Measurements from ENCODE around the gene PPFIA3. TPM values are rescaled to one million over a fixed set of nuclear protein-coding genes. Genes with fewer than 3 reads are reported as not detected.
A peak's percentile ranks its signal among the peaks of the same experiment; 100 is the strongest.

The PPFIA3 gene
- total and polyA plus RNA-seq, 2 experiments from 2014 or later = 25.4 to 29.7 TPM

DNA sequence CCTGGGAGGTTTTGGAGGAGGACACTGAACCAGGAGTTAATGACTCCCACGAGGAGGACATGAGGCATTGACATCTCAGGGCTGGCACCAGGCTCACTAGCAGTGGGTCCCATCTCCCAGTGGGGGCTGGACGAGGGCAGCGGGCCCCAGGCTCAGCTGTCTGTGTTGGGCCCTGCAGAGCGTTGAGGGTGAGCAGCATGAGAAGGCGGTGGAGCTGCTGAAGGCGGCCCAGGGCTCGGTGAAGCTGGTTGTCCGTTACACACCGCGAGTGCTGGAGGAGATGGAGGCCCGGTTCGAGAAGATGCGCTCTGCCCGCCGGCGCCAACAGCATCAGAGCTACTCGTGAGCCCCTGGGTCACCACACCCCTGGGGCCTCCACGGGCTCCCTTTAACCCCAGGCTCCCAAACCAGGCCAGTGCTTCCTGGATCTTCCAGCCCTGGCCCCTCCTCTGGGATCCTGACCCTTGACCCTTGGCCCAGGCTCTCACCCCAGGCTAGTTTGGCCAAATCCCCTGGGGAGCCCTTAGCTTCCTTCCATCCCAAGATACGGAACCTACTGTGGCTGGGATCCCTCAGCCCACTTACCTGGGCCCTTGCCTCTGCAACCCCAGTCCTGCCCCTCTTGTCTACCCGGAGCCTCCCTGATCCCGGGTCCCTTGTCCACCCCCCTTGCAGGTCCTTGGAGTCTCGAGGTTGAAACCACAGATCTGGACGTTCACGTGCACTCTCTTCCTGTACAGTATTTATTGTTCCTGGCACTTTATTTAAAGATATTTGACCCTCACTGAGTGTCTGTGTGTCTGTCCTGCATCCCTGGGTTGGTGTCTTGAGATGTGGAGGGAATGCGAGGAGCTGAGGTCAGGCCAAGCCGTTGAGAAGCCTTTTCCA, 1.4 kb upstream of the PPFIA3 start:
- Mint-ChIP-seq H3K4me1 (peaks cover 14% of the 10 kb centered on the region), H3K27ac (peak overlapping the region; percentile 38; the same call in 1 of the 2 replicates), H3K36me3 (ENCODE audit: low read depth) (no peaks in the 10 kb centered on the region; the same call in 2 of the 3 replicates), H3K4me3 (peak overlapping the region; percentile 73), H3K9me3 (no peaks in the 10 kb centered on the region), H3K27me3 (ENCODE audit: insufficient read depth, low read depth, poor library complexity) (peaks cover 48% of the 10 kb centered on the region)
- H3K4me3 ChIP-seq = peak overlapping the region; percentile 84
- peaks cover 37% of the 10 kb centered on the region for H3K27me3 ChIP-seq (ENCODE audit: insufficient read depth)
- H3K4me2 ChIP-seq = peak overlapping the region; percentile 87
- DNase-seq (ENCODE audit: low spot score) = no peak
- TF ChIP-seq NANOG (IDR thresholded peaks at IDR 0.05; ENCODE audit: borderline replicate concordance) (no peak), CREB1 (CRISPR knock-in tag; IDR thresholded peaks at IDR 0.05; ENCODE audit: low read depth) (no peak), EZH2 (IDR thresholded peaks at IDR 0.05; ENCODE audit: low read depth, unreplicated experiment) (no peak), ZNF331 (CRISPR knock-in tag; IDR thresholded peaks at IDR 0.05; ENCODE audit: low read depth) (no peak), EZH2phosphoT487 (IDR thresholded peaks at IDR 0.05; ENCODE audit: unreplicated experiment) (no peak), JUNB (IDR thresholded peaks at IDR 0.05; ENCODE audit: unreplicated experiment) (no peak), POLR2AphosphoS5 (IDR thresholded peaks at IDR 0.05; ENCODE audit: low read depth) (no peak), STAT1 (IDR thresholded peaks at IDR 0.05; ENCODE audit: unreplicated experiment) (no peak), ZNF114 (CRISPR knock-in tag; IDR thresholded peaks at IDR 0.05) (no peak)
- TF ChIP-seq, protein P1, sequence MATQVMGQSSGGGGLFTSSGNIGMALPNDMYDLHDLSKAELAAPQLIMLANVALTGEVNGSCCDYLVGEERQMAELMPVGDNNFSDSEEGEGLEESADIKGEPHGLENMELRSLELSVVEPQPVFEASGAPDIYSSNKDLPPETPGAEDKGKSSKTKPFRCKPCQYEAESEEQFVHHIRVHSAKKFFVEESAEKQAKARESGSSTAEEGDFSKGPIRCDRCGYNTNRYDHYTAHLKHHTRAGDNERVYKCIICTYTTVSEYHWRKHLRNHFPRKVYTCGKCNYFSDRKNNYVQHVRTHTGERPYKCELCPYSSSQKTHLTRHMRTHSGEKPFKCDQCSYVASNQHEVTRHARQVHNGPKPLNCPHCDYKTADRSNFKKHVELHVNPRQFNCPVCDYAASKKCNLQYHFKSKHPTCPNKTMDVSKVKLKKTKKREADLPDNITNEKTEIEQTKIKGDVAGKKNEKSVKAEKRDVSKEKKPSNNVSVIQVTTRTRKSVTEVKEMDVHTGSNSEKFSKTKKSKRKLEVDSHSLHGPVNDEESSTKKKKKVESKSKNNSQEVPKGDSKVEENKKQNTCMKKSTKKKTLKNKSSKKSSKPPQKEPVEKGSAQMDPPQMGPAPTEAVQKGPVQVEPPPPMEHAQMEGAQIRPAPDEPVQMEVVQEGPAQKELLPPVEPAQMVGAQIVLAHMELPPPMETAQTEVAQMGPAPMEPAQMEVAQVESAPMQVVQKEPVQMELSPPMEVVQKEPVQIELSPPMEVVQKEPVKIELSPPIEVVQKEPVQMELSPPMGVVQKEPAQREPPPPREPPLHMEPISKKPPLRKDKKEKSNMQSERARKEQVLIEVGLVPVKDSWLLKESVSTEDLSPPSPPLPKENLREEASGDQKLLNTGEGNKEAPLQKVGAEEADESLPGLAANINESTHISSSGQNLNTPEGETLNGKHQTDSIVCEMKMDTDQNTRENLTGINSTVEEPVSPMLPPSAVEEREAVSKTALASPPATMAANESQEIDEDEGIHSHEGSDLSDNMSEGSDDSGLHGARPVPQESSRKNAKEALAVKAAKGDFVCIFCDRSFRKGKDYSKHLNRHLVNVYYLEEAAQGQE (IDR thresholded peaks at IDR 0.05; ENCODE audit: unreplicated experiment) = no peak
- TF ChIP-seq, protein P2, sequence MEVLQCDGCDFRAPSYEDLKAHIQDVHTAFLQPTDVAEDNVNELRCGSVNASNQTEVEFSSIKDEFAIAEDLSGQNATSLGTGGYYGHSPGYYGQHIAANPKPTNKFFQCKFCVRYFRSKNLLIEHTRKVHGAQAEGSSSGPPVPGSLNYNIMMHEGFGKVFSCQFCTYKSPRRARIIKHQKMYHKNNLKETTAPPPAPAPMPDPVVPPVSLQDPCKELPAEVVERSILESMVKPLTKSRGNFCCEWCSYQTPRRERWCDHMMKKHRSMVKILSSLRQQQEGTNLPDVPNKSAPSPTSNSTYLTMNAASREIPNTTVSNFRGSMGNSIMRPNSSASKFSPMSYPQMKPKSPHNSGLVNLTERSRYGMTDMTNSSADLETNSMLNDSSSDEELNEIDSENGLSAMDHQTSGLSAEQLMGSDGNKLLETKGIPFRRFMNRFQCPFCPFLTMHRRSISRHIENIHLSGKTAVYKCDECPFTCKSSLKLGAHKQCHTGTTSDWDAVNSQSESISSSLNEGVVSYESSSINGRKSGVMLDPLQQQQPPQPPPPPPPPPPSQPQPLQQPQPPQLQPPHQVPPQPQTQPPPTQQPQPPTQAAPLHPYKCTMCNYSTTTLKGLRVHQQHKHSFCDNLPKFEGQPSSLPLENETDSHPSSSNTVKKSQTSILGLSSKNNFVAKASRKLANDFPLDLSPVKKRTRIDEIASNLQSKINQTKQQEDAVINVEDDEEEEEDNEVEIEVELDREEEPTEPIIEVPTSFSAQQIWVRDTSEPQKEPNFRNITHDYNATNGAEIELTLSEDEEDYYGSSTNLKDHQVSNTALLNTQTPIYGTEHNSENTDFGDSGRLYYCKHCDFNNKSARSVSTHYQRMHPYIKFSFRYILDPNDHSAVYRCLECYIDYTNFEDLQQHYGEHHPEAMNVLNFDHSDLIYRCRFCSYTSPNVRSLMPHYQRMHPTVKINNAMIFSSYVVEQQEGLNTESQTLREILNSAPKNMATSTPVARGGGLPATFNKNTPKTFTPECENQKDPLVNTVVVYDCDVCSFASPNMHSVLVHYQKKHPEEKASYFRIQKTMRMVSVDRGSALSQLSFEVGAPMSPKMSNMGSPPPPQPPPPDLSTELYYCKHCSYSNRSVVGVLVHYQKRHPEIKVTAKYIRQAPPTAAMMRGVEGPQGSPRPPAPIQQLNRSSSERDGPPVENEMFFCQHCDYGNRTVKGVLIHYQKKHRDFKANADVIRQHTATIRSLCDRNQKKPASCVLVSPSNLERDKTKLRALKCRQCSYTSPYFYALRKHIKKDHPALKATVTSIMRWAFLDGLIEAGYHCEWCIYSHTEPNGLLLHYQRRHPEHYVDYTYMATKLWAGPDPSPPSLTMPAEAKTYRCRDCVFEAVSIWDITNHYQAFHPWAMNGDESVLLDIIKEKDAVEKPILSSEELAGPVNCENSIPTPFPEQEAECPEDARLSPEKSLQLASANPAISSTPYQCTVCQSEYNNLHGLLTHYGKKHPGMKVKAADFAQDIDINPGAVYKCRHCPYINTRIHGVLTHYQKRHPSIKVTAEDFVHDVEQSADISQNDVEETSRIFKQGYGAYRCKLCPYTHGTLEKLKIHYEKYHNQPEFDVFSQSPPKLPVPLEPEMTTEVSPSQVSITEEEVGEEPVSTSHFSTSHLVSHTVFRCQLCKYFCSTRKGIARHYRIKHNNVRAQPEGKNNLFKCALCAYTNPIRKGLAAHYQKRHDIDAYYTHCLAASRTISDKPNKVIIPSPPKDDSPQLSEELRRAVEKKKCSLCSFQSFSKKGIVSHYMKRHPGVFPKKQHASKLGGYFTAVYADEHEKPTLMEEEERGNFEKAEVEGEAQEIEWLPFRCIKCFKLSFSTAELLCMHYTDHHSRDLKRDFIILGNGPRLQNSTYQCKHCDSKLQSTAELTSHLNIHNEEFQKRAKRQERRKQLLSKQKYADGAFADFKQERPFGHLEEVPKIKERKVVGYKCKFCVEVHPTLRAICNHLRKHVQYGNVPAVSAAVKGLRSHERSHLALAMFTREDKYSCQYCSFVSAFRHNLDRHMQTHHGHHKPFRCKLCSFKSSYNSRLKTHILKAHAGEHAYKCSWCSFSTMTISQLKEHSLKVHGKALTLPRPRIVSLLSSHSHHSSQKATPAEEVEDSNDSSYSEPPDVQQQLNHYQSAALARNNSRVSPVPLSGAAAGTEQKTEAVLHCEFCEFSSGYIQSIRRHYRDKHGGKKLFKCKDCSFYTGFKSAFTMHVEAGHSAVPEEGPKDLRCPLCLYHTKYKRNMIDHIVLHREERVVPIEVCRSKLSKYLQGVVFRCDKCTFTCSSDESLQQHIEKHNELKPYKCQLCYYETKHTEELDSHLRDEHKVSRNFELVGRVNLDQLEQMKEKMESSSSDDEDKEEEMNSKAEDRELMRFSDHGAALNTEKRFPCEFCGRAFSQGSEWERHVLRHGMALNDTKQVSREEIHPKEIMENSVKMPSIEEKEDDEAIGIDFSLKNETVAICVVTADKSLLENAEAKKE (CRISPR knock-in tag; IDR thresholded peaks at IDR 0.05) = no peak
- TF ChIP-seq, protein P3, sequence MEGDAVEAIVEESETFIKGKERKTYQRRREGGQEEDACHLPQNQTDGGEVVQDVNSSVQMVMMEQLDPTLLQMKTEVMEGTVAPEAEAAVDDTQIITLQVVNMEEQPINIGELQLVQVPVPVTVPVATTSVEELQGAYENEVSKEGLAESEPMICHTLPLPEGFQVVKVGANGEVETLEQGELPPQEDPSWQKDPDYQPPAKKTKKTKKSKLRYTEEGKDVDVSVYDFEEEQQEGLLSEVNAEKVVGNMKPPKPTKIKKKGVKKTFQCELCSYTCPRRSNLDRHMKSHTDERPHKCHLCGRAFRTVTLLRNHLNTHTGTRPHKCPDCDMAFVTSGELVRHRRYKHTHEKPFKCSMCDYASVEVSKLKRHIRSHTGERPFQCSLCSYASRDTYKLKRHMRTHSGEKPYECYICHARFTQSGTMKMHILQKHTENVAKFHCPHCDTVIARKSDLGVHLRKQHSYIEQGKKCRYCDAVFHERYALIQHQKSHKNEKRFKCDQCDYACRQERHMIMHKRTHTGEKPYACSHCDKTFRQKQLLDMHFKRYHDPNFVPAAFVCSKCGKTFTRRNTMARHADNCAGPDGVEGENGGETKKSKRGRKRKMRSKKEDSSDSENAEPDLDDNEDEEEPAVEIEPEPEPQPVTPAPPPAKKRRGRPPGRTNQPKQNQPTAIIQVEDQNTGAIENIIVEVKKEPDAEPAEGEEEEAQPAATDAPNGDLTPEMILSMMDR (conservative IDR thresholded peaks at IDR 0.05; ENCODE audit: low read depth in 2 of 2) = no peak
- TF ChIP-seq, protein P4, sequence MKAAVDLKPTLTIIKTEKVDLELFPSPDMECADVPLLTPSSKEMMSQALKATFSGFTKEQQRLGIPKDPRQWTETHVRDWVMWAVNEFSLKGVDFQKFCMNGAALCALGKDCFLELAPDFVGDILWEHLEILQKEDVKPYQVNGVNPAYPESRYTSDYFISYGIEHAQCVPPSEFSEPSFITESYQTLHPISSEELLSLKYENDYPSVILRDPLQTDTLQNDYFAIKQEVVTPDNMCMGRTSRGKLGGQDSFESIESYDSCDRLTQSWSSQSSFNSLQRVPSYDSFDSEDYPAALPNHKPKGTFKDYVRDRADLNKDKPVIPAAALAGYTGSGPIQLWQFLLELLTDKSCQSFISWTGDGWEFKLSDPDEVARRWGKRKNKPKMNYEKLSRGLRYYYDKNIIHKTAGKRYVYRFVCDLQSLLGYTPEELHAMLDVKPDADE (IDR thresholded peaks at IDR 0.05) = no peak
- peaks cover 8% of the 10 kb centered on the region for H3K4me1 ChIP-seq (ENCODE audit: insufficient read depth)
- no peaks in the 10 kb centered on the region for H3K36me3 ChIP-seq (ENCODE audit: insufficient read depth)
- H4K20me1 ChIP-seq (replicated peaks; ENCODE audit: insufficient read depth) = no peaks in the 10 kb centered on the region; the same call in 1 of the 2 replicates
- H3F3A ChIP-seq (replicated peaks; ENCODE audit: low read depth) = peaks cover 5% of the 10 kb centered on the region
- no peaks in the 10 kb centered on the region for H3K79me2 ChIP-seq (replicated peaks; ENCODE audit: insufficient read depth)
- no peak overlapping the region for H3K27ac ChIP-seq (ENCODE audit: low read depth)
- ATAC-seq = no peak
- H2AFZ ChIP-seq = no peak overlapping the region
- H3K9me2 ChIP-seq (ENCODE audit: insufficient read depth) = no peaks in the 10 kb centered on the region
